GM12878 (cell line): Measurements from ENCODE around the gene ANKRD37.

Source experiments
- CHD2 ChIP-seq: IDR thresholded peaks from 2 replicates; pipeline ENCODE4 v1.6.1; 2011; ENCODE audit warnings: low read depth, low read length, improper control_type of control experiment, borderline replicate concordance
- CTCF ChIP-seq, 3 experiments: IDR thresholded peaks in 2 of 3; conservative IDR thresholded peaks in 1 of 3; 2 replicates each; pipeline ENCODE4 v1.5.1; 2011; ENCODE audit warnings: low read depth in 3 of 3, low read length in 3 of 3, mild to moderate bottlenecking in 3 of 3, control low read depth in 2 of 3, moderate library complexity in 2 of 3, inconsistent platforms in 1 of 3, mixed read lengths in 1 of 3; ENCODE audit not compliant: control insufficient read depth in 2 of 3, insufficient read depth in 1 of 3; ENCODE audit errors: extremely low read depth in 1 of 3
- EP300 ChIP-seq, 2 experiments: fragments of 150-350 bp in 1 of 2; IDR thresholded peaks; 2 replicates each; pipeline ENCODE4 v1.6.1; 2011 to 2012; ENCODE audit warnings: low read depth in 2 of 2, low read length in 2 of 2, borderline replicate concordance in 1 of 2, improper control_type of control experiment in 1 of 2, inconsistent platforms in 1 of 2; ENCODE audit not compliant: control insufficient read depth in 1 of 2
- EZH2 ChIP-seq: IDR thresholded peaks from 2 replicates; pipeline ENCODE4 v1.6.1; 2012; ENCODE audit warnings: low read depth, mild to moderate bottlenecking, control low read depth, inconsistent platforms, low read length, borderline replicate concordance; ENCODE audit not compliant: control insufficient read depth
- KDM1A ChIP-seq: fragments of 200-600 bp; sonication (generic); IDR thresholded peaks from 2 replicates; pipeline ENCODE4 v1.6.1; 2016; ENCODE audit warnings: borderline replicate concordance
- KLF5 ChIP-seq: fragments of 450-650 bp; IDR thresholded peaks from 2 replicates; pipeline ENCODE4 v1.6.1; 2014; ENCODE audit warnings: mild to moderate bottlenecking; ENCODE audit not compliant: partially characterized antibody
- MAX ChIP-seq: IDR thresholded peaks from 2 replicates; pipeline ENCODE4 v1.6.1; 2012; ENCODE audit warnings: low read depth, low read length, improper control_type of control experiment
- USF2 ChIP-seq: IDR thresholded peaks from 2 replicates; pipeline ENCODE4 v1.6.1; 2011; ENCODE audit warnings: low read depth, low read length, improper control_type of control experiment, borderline replicate concordance
- ZNF687 ChIP-seq: fragments of 450-650 bp; IDR thresholded peaks from 2 replicates; pipeline ENCODE4 v1.6.1; 2017; ENCODE audit warnings: mild to moderate bottlenecking, moderate library complexity

GRCh38 chr4:185396724-185397385 lies at the start of gene ANKRD37:
- TF ChIP-seq EP300 (IDR thresholded peaks at IDR 0.05; ENCODE audit: borderline replicate concordance in 1 of 2, control insufficient read depth in 1 of 2, low read depth in 2 of 2, low read length in 2 of 2) (no peak), MAX (no peak), USF2 (no peak), KLF5 (no peak), CTCF (IDR thresholded peaks at IDR 0.05 in 2 of 3, conservative IDR thresholded peaks at IDR 0.05 in 1 of 3; ENCODE audit: control insufficient read depth in 2 of 3, extremely low read depth in 1 of 3, insufficient read depth in 1 of 3, low read depth in 3 of 3, low read length in 3 of 3) (no peak), CHD2 (peak; percentile 11; the same call in 1 of the 2 replicates), EZH2 (no peak), ZNF687 (peak; percentile 39), KDM1A (no peak)
